ENCODE results near the gene SMG6.
"Not testable (repeated sequence)": the region's sequence is repeated elsewhere in the genome, so short reads cannot be mapped to it uniquely, and the experiment has no call there.

SMG6 gene

GRCh38 chr17:2019723-2020122 is 283.9 kb downstream of the SMG6 start:
- DNase-seq: no peak

- no peak for DNase-seq
These were observed 284.7 kb downstream of the SMG6 start for GRCh38 chr17:2018716-2019510.

- DNase-seq: no peak
These were observed 286.2 kb downstream of the SMG6 start for GRCh38 chr17:2017274-2017941.

- no peak for DNase-seq
These were observed 287.1 kb downstream of the SMG6 start for GRCh38 chr17:2016494-2016893.

- no peak for DNase-seq
These were observed 288.3 kb downstream of the SMG6 start for GRCh38 chr17:2015314-2015713.

GRCh38 chr17:2013994-2014317 is 289.6 kb downstream of the SMG6 start:
- no peak for DNase-seq

GRCh38 chr17:2013220-2013993 is 290.2 kb downstream of the SMG6 start:
- not testable (repeated sequence) for DNase-seq

GRCh38 chr17:2012499-2012898 is 291.1 kb downstream of the SMG6 start:
- no peak for DNase-seq

- DNase-seq: no peak
These were observed 291.9 kb downstream of the SMG6 start for GRCh38 chr17:2011411-2012371.
